Fibroblast of the conjunctiva (primary cell): ENCODE measurements around the gene PRICKLE1.

Experiments used
- DNase-seq: peaks from one replicate; pipeline ENCODE4 v3.0.0-alpha.2; 2010; ENCODE audit warnings: low read depth

Gene PRICKLE1

DNA sequence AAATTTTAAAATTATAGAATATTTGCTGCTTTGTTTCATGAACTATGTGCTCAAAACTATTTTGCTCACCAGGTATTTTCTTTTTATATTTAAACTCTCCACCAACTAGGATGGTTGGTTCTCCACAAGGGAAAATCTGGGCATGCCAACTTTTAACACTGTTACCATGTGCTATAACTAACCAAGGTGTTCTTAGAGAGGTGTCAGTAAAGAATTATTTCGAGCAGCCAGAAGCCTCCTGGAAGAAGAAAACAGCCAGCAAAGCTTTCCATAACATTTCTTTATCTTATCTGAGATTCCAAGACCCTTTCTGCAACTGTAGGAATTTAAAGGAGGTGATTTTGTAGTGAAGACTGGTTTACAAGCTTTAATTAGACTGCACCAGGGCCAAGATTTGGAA lies 97.3 kb downstream of the PRICKLE1 start:
- DNase-seq = no peak

DNA sequence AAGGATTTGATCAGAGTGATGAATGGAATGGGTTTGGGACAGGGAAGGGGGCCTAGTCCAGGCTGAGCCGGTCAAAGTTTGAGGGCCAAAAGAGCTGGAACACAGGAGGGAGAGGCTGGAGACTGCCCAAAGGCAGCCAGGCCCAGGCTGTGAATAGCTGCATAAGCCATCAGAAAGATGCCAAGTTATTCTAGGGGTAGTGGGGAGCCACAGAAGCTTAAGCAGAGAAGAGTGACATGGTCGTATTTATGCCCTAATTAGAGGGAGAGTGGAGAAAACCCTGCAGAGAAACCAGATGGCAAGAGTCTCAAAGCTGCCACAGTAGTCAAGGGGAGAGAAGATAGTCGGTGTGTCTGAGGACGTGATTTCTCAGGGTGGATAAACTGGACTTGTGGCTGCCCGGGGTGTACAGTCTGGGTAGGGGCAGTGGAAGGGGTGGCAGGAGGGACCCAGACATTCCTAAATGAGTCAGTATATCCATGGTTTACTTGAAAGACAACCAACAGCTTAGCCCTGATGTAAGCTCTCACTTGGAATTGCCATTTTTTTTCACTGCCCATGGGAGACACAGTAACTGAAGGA lies 99.2 kb downstream of the PRICKLE1 start:
- no peak for DNase-seq

DNA sequence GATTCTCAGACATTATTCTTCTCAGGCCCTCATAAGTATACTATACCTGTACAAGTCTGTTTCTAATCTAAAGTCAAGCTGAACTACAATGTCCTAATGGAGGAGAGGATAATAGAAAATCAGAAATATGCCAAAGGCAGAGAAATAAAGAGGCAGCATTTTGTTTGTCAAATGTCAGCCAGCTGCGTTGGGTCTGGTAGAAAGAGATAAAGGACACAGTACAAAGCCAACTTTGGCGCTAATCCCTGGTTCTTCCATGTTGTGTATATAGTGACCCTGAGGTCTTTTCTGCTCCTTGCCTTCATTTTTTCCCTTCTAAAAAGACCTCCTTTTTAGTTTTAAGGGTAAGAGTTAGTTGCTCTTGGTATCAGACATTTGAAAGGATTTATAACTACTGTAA lies 103.1 kb downstream of the PRICKLE1 start:
- DNase-seq = no peak

DNA sequence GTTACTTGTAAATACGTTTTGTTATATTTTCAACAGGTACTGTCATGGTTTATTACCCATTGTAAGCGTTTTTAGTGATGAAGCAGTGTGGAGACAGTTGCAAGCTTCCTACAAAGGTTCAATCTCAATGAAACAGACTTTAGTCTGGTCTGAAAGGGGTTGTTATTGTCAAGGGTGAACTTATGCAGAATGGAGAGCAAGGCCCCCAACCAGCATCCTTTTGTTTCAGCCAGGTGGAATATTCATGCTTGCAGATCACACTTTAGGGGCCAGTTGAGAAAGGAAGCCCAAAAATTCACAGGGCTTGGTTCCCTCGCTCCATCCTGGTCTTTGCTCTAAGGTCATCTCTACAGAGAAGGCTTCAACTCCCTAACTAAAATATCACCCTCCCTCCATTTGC lies 103.7 kb downstream of the PRICKLE1 start:
- no peak for DNase-seq

DNA sequence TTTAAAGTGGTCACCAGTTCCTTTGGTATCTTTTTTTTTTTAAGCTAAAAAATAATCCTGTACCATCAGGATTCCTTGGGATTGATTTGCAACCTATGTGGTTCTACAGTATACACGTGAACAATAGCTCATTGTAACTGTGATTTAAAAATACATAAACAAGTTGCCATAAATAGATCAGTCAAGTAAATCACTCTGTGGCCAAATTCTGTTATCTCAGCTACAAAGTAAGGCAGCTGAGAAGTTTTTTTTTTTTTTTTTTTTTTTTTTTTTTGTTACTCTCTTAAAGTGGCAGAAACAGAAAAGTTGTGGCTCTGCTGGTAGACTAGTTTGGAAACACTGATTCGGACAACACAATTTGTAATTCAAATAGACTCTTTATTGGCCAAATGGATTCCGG lies 104.5 kb downstream of the PRICKLE1 start:
- DNase-seq = no peak

DNA sequence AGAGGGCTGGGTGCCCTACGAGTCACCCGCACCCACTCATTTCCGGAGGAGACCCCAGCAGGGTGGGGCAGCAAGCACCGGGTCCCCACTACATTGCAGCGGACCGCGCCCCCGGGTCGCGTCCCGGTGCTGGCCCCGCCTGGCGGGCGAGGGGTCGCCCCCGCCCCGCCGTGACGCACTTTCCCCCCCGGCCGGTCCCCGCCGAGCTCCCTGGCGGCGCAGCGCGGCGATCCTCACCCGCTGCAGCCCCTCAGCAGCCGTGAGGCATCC lies 106.1 kb downstream of the PRICKLE1 start:
- no peak for DNase-seq

DNA sequence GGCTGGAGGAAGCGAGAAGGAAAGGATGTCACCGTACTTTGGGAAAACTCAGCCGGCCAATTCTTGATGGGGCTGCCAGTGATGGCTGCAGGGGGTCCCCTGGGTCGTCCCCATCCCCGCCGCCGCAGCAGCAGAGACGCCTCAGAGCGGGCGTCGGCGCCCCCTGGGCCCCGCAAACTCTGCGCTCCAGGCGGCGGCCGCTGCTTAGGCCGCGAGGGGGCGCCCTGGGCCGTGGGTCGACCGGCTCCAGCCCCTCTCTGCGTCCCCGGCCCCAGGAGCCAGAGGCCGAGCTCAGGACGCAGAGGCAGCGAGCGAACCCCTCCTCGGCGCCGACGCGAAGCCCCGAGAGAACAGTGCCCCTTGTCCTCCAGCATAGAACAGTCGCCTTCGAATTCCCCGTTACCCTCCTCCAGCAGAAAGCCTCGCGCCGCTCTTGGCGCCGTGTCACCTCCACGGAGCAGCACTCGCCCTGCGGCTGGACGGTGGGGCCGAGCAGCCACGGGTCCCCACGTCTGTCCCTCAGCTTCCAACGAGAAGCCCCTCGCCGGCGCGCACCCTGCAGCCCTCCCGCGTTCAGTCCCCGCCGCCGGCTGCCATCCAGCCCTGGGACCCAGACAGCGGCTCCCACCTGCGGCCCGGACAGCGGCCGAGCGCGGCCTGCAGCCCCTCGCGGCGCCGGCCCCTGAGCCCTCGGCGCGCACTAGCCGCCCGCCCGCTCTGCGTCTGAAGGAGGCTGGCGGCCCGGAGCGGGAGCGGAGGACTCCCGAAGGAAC lies 106.6 kb downstream of the PRICKLE1 start:
- DNase-seq = no peak

DNA sequence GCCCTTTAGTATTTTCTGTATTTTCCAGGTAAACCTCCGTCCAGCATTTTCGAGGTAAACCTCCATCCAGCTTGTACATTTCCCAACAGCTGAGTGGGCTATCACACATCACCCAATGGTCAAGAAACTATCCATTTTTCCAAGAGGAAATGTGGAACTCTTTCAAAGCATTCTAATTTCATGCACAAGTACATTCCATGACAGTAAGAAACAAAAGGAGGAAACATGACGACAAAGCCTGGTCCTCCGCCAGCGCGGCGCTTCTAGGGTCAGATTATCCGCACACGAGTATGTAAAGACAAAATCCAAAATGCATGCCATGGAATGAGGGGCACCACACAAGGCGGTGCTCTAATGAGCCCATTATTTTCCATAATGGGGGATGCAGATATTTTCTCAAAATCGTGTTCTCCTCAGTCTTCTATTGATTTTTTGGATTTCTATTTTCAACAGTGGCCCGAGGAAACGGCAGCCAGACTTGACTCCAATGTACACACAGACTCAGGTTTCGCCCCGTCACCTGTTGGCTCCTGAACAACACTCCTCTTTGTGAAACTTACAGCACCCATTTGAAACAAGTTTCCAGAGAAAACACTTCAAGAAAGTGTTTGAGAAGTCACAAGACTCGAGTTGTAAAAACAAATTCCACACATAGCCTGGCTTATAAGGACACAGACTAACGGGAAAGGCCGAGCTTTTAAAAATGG lies 107.4 kb downstream of the PRICKLE1 start:
- DNase-seq = no peak

DNA sequence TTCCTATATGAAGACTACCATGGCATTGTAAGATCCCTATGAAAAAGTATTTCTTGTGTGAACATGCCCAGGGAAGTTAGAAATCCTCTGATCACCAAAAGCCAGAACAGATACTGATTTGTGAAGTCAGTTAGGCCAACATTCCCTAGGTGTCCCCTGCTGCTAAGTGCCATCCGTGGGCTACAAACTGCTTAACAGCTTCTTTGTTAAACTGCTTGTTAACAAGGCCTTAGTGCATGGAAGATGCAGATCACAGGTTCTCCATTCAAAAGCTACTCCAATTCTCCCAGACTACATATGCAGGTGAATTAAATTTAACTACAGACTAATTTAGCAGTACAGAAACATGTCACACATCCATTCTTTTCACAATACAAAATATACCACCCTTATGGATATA lies 108.2 kb downstream of the PRICKLE1 start:
- DNase-seq = no peak

DNA sequence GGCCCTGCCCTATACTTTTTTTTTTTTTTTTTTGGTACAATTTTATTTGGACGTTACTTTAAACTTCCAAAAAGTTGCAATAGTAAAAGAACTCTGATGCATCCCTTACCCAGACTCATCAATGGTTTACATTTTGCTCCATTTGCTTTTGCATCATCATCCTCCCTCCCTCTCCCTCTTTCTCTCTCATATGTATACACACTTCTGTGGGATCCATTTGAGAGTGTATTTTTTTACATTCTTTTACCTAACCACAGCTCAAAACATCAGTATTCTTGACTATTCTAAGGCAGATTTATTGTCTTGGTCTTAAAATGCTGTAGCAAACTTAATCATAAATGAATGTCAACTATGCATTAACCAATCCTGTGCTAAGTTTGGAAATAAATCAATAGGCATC lies 111.6 kb downstream of the PRICKLE1 start:
- no peak for DNase-seq

DNA sequence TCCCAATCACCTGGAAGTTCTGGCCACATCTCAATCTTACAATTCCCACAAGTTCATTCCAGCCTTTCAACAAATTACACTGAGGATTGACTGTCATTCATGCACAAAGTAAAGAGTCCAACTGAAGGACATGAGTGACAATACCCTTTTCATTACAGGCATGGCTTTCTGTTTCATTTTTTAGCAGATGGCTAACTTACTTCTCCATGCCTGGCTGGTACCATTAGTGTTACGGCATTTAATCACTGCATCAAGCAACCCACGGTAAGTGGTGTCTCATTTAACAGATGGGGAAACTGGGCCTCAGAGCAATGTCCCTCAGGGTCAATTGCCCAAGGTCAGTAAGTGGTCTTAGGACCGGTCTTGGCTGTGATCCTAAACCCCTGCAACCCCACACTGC lies 114.4 kb downstream of the PRICKLE1 start:
- no peak for DNase-seq

DNA sequence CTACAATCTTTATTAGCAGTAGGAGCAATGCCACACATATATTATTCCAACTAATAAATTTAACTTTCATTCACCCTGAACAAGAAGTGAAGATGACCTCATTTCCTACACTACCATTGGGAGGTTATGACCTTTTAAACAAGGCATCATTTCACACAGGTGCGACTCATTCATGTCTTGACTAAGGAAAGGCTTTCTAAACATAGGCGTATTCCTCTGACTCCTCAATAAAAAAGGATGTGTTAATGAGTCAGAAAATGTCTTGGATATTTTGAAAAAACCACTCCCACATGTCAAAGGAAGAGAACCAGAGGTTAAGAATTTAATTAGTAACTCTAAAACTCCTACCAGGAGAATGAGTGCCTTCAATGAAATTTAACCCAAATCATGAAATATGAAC lies 115.2 kb downstream of the PRICKLE1 start:
- no peak for DNase-seq

DNA sequence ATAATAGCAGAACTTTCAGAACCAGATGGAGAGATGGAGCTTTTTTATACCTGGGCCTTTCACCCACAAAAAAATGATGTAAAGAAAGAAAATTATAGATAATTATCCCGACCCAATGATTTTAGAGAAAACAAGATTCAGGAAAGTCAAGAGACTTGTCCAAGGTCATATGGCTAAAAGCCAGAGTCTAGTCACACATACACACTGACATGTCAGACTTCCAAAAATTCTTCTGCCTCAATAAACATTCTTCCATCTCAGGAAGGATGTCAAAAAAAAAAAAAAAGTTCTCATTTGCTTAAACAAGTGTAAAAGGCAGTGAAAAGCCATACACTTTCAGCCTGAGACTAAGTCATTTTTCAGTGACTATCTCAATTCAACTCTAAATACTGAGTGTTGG lies 116.0 kb downstream of the PRICKLE1 start:
- no peak for DNase-seq

DNA sequence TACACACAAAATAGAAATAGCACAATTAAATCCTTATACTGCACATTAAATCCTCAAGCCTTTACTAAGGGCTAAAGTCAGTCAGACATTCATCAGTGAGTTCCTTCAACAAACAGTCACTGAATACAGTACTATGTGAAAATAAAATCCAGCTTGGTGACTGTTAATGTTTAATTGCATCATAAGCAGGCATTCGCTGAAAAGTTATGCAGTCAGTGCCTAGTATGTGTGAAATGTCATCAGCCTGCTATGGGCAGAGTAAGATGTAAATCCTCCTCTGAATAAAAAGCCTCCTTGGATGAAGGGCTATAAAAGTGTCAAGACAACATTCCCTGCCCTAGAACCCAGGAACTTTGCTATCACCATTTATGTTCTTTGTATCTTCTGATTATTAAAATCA lies 116.4 kb downstream of the PRICKLE1 start:
- DNase-seq = peak; percentile 39

DNA sequence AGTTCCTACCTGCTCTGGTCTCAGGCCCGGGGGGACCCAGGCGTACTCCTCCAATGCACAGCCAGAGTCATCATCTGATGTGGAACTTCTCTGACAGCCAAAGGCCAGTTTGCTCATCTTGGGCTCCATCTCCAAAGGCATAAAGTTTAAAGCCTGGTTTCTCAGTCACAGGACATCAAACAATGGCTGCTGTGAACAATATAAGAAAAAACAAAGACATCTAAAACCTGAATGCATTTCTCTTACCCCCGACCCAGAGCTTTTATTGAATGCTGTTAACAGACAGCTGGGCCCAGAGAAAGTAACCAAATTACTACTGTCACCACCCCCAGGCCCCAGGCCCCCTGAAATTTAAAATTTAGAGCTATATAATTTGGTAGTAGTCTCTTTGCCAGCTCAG lies 117.2 kb downstream of the PRICKLE1 start:
- no peak for DNase-seq

DNA sequence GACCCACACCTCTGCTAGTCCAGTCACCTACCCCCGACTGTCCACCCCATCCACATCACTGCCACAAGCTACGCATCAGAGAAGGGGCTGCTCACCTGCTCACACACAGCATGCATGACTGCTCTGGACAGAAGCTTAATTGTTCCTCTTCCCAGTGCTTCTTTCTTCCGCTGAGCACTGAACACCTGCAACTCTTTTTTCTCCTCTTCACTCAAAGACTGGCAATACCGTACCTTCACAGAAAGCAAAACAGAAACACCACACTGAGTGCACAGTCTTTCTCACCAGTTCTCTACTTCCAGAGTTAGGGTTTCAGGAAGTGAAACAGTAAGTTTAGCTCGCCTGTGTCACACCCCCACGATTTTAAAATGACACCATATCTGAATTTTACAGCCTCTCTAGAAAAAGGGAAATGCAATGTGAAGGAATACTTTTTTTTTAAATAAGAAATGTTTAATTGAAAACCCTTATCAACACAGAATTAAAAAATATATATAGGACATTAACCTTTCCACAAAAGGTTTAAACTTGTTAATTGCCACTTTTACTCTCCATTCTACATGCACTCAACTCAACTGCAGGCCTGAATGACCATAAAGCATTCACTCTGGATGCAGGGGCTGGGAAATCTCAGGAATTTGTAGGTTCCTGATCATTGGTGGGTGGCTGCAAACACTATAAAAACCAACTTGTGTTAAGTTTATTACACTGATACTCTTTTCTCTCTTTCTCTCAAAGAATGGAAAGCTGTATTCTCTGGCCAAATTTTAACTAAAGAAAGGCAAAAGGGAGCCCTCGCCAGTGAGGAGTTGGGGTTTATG lies 120.0 kb downstream of the PRICKLE1 start:
- DNase-seq = no peak

DNA sequence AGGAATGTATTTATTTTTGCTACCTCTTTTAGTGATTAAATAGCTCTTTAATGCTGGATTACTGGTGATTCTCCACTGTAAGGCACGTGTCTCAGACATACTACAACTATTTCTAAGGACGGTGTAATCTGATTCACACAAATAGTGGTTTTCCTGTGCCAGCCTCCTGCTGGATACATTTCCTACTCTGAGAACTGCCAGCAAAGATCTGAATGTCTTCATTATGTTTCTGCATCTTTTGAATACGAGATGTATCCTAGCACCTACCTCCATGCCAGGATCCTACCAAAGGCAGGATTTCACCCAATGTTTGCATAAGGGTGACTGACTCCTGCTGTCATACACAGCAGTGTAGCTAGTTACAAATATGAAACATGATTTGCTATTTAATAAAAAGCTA lies 120.6 kb downstream of the PRICKLE1 start:
- DNase-seq = no peak

DNA sequence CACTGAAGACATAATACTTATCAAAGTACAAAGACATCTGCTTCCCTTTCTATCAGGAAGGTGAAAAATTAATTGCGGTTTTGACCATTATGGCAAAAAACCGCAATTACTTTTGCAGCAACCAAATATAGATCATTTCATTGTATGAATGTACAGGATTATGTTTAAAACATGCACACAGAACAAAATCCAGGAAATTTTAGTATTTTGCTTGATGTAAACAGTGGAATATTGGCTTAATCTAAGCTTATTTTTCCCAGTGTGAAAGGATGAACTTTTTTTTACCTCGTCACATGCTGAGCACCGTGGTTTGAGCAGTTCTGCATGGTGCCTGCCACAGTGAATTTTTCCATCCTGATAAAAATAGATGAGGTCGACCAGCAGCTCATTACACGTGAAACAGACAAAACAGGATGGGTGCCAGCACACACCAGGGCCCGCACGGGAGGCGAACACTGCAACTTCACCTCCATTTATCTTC lies 121.2 kb downstream of the PRICKLE1 start:
- no peak for DNase-seq

DNA sequence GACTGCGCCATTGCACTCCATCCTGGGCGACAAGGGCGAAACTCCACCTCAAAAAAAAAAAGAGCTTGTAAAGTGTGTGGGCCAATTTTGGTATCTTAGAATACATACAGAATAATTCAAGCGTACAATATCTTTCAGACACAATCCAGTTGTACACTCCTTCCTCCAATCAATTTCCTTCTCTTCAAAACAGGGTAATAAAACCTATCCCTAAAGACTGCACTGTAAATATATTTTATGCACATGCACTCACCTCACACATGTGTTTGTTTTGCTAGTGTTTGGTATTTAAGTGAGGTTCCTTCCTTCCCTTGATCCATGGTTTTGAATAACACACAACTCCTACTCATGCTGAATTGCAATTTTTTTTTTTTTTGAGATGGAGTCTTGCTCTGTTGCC lies 125.9 kb downstream of the PRICKLE1 start:
- DNase-seq = no peak

DNA sequence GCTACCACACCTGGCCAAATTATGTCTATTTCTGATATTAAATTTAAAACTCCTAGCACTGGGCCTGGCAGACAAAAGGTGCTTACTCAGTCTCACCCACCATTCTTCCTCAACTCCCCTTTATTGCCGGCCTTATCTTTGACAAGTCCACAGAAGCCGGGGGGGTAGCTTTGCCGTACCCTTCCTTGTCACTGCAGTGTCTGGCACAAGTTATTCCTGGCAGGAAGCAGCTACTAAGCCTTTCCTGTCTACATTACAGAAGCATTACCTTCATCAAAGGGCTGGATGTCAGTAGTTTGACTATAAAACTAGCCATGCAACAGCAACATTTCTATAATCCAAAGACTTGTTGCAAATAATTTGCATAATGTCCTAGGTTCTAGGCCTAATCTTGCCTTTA lies 127.1 kb downstream of the PRICKLE1 start:
- no peak for DNase-seq

DNA sequence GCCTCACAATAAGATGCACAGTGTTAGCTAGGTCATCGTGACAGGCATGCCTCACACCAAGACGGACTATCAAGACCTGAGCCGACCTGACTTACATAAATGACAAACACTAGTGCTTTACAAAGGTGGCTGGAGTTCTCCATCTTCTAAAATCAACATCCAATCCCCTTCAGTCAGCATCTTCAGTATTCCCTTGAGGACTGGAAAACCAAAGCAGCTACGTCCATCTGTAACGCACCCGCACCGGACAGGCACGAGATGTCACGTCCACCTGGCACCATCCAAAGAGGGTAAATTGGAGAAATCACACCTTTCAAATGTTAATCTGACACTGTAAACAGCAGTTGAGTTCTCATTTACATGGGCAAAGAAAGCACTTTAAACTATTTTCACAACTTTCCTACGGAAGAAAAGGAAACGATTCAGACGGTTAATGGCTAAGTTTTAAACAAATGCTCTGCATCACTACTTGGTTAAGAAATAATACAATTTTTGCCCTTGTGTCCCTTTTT lies 130.2 kb downstream of the PRICKLE1 start:
- DNase-seq = no peak

DNA sequence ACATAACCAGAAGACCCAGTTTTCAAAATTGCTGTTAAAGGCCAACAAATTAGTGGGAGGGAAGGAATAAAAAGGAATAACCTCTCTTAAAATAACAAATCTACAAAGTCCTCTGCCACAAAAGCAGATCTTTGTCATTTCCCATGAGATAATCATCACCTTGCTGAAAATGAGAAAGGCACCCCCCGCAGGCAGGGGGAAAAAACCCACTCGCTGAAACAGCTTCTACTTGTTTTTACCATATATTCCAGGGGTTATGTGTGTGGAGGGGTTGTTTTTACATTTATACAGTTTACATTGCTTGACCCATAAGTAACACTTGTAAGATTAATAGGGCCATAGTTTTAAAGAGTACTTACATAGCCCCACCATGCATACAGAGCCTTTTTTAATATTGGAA lies 131.0 kb downstream of the PRICKLE1 start:
- DNase-seq = no peak

DNA sequence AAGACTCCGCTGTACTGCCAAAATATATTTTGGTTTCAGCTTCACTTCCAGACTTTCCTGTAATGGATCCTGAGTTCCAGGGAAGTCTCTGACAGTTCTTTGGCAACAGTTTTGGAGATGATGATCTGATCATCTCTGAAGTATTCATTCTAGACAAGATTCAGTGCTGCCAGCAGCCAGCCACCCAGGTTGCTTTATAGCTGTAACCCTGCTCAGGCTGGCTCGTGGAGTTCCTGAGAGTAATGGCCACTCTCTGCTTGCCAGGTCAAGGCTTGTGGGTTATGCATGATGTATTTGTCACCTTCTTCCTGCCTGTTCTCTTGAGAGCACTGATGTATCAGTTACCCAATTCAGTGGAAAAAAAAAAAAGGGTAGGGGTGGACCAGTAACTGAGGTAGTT lies 139.3 kb downstream of the PRICKLE1 start:
- DNase-seq = no peak
